ENCODE data around the gene CDK6.

DNA sequence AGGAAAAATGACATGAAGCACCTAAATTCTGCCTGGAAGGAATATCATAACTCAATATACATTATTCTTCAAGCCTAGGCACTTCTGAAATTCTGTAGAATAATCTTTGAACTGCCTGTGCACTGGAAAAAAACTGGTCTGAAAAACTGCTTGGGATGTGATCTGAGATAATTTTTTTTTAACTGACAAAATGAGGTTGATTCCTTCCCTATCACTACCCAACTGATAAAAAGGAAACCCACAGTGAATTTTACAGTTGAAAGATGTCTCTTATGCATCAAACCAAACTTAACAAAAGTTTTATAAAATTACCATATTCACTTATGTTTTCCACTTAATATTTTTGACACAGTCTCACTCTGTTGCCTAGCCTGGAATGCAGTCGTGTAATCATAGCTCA, 179.0 kb downstream of the CDK6 start:
- TF ChIP-seq POLR2AphosphoS5 (IDR thresholded peaks at IDR 0.05) (no peak), POLR2A (IDR thresholded peaks at IDR 0.05) (no peak)

Measured in transverse colon (tissue), 3 donors.